Mucosa of rectum (tissue), 2 donors: ENCODE data around the gene GLT1D1.

Source experiments
- H3K27ac ChIP-seq, 2 donors: one replicate each; pipeline ENCODE4 v1.7.0; 2013; ENCODE audit warnings: inconsistent platforms in 2 of 2, low read depth in 2 of 2, low read length in 2 of 2
- H3K27me3 ChIP-seq, 2 donors: one replicate each; pipeline ENCODE4 v1.7.0; 2013; ENCODE audit warnings: low read length in 2 of 2; ENCODE audit not compliant: control insufficient read depth in 2 of 2, insufficient read depth in 2 of 2
- H3K36me3 ChIP-seq, 2 donors: one replicate each; pipeline ENCODE4 v1.7.0; 2013; ENCODE audit warnings: low read length in 2 of 2; ENCODE audit not compliant: control insufficient read depth in 2 of 2, insufficient read depth in 2 of 2
- H3K4me1 ChIP-seq, 2 donors: one replicate each; pipeline ENCODE4 v1.7.0; 2013; ENCODE audit warnings: low read length in 2 of 2, mild to moderate bottlenecking in 1 of 2; ENCODE audit not compliant: control insufficient read depth in 2 of 2, insufficient read depth in 2 of 2
- H3K4me3 ChIP-seq, 2 donors: one replicate each; pipeline ENCODE4 v1.7.0; 2013; ENCODE audit warnings: low read length in 2 of 2
- H3K9ac ChIP-seq, 2 donors: one replicate each; pipeline ENCODE4 v1.7.0; 2013; ENCODE audit warnings: low read length in 2 of 2, low read depth in 1 of 2, mild to moderate bottlenecking in 1 of 2
- H3K9me3 ChIP-seq, 2 donors: one replicate each; pipeline ENCODE4 v1.7.0; 2013; ENCODE audit warnings: low read length in 2 of 2; ENCODE audit not compliant: control insufficient read depth in 2 of 2
- donor health status: healthy.
- donor health status: Normal muscosa, but diverticular disease.

Gene GLT1D1

DNA sequence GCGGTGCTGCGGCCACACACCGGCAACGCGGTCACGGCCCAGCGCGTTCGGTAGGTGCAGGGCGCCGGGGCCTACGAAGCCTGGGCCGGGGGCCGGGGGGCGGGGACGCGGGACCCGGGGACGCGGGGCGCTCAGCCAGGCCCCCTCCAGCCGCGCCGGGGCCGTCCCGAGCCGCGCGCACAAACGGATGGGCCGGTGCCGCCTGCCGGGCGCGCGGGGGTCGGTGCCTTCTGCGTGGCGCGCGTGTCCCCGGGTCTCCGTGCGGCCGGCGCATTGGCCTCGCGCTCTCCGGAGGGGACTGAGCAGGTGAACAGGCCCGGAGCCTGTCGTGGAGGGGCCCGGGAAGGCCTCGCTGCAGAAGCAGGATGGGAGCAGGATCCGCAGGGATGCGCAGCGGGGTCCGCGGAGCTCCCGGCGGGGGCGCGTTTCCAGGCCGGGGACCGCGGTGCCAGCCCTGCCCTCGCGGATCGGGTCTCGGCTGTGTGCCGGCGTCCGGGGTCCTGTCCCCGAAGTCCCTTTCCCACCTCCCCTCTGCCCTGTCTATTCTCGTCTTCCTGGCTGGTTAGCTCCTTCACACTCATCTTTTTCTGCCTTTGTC is 421 bp downstream of the GLT1D1 start:
- no peaks in the 10 kb centered on the region for H3K9me3 ChIP-seq
- H3K4me1 ChIP-seq = no peaks in the 10 kb centered on the region
- no peak overlapping the region for H3K4me3 ChIP-seq
- H3K36me3 ChIP-seq = no peaks in the 10 kb centered on the region
- H3K27ac ChIP-seq = no peak overlapping the region
- no peak overlapping the region for H3K9ac ChIP-seq
- peaks cover 0 to 5% of the 10 kb centered on the region in 2 donors for H3K27me3 ChIP-seq

DNA sequence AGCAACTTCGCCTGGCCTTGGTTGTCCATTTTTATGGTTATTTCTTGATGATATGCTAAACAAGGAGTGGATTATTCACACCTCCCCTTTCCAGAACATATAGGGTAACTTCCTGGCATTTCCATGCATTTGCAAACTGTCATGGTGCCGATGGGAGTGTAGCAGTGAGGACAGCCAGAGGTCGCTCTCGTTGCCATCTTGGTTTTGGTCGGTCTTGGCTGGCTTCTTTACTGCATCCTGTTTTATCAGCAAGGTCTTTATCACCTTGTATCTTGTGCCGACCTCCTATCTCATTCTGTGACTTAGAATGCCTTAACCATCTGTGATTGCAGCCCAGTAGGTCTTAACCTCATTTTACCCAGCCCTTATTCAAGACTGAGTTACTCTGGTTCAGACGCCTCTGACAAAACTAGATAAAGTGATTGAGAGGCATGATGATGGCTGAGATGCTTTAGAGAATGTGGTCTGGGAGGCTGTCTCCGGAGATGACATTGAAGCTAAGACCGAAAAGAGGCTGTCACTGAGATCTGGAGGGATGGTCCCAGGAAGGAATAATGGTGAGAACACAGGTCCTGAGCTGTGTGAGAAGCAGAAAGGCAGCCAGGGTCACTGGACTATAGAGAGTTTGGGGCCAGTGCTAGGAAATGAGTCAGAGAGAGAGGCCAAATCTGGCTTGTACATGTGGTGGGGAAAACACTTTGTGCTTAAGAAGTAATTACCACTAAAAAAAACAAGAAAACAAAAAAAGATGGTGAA is 2.9 kb downstream of the GLT1D1 start:
- Histone ChIP-seq H3K27me3 (peaks cover 0 to 5% of the 10 kb centered on the region in 2 donors), H3K9me3 (no peaks in the 10 kb centered on the region), H3K27ac (no peak overlapping the region), H3K4me1 (no peaks in the 10 kb centered on the region), H3K36me3 (no peaks in the 10 kb centered on the region), H3K4me3 (no peak overlapping the region), H3K9ac (no peak overlapping the region)

DNA sequence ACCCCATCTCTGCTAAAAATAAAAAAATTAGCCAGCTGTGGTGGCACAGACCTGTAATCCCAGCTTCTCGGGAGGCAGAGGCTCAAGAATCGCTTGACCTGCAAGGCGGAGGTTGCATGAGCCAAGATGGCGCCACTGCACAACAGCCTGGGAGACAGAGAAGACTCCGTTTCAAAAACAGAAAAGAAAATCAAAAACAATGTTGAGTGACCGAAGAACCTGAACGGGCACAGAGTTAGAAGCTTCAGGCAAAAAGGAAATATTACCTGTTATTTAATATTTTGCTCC is 3.5 kb downstream of the GLT1D1 start:
- H3K9me3 ChIP-seq = no peaks in the 10 kb centered on the region
- H3K36me3 ChIP-seq = no peaks in the 10 kb centered on the region
- no peak overlapping the region for H3K27ac ChIP-seq
- H3K4me1 ChIP-seq = no peaks in the 10 kb centered on the region
- peaks cover 0 to 5% of the 10 kb centered on the region in 2 donors for H3K27me3 ChIP-seq
- no peak overlapping the region for H3K9ac ChIP-seq
- no peak overlapping the region for H3K4me3 ChIP-seq

DNA sequence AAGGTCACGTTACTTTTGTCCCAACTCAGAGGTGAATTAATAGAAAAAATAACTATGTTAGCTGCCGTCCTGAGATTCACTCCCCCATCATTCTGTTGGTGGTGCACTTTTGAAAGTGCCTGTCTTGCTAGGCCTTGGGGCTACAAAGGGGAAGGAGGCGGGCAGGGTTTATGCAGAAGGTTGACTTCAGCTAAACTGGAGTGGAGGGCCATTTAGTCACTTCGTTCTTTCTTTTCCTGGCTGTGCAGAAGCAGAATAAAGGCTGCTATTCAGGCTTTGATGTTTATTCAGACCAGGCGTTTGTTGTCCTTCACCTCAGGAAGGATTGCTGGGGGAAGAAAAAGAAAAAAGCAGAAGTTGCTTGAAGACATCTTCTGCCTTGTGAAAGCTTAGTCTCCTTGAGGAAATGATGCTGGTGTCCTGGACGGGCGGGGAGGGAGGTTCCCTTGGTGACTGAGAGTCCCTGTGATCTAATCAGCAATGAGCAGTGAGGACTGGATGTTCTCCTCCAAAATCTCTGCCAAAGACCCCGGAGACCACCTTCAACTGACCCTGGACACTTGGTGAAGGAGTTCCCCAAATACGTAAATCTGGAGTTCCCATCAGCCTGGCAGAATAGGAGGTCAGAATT is 4.0 kb downstream of the GLT1D1 start:
- Histone ChIP-seq H3K27ac (no peak overlapping the region), H3K4me1 (no peaks in the 10 kb centered on the region), H3K9ac (no peak overlapping the region), H3K4me3 (no peak overlapping the region), H3K27me3 (peaks cover 0 to 5% of the 10 kb centered on the region in 2 donors), H3K36me3 (no peaks in the 10 kb centered on the region), H3K9me3 (no peaks in the 10 kb centered on the region)

DNA sequence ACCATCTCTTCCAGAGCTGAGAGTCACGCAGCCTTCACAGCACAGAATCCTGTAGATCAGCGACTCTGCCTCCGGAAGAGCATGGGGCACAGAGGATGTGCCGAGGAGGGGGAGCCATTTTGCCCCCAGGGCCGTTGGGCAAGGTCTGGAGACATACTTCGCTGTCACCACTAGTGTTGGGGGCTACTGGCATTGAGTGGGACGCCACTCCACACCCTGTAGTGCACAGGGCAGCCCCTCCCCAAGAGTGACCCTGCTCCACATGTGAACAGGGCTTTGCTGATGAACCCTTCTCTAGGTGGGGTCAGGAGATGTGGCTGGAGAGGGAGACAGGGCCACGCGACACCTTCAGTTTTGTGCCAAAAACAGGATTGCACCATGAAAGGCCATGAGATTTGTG is 6.0 kb downstream of the GLT1D1 start:
- Histone ChIP-seq H3K27me3 (peaks cover 0 to 3% of the 10 kb centered on the region in 2 donors), H3K36me3 (no peaks in the 10 kb centered on the region), H3K27ac (no peak overlapping the region), H3K4me3 (no peak overlapping the region), H3K4me1 (no peaks in the 10 kb centered on the region), H3K9me3 (no peaks in the 10 kb centered on the region), H3K9ac (no peak overlapping the region)

DNA sequence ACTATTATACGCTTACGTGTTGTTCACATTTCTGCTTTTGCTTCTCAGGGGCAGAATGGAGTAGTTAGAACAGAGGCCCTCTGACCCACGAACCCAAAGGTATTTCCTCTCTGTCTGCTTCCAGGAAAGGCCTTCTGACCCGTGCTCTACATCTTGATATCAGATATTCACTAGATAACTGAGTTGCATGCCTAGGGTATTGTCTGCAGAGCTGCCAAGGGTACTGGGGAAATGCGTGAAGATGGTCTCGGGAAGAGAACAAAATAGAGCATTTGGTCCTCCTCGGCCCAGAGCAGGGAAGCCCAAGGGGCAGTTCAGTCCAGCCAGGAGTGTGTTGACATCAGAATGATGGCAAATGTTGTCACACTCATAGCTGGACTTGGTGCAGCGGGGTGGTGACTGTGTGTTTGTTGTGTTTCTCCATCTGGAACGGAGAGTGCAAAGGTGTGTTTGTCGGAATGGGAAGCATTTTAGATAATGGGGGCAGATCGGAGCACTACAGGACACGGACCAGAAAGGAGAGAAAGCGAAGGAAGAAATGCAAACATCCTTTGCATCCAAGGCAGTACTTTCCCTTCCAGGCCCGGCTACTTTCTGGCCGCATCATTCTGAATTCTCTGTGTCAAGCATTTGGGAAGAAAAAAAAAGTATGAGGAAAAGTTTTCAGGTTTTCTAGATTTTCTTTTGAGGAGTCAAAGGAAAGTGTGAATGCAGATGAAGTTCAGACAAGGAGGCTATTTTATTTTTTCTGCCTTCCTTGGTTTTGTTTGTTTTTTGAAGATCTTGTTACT is 8.1 kb downstream of the GLT1D1 start:
- Histone ChIP-seq H3K36me3 (no peaks in the 10 kb centered on the region), H3K4me3 (no peak overlapping the region), H3K27ac (no peak overlapping the region), H3K27me3 (peaks cover 0 to under 1% of the 10 kb centered on the region in 2 donors), H3K4me1 (no peaks in the 10 kb centered on the region), H3K9ac (no peak overlapping the region), H3K9me3 (no peaks in the 10 kb centered on the region)

DNA sequence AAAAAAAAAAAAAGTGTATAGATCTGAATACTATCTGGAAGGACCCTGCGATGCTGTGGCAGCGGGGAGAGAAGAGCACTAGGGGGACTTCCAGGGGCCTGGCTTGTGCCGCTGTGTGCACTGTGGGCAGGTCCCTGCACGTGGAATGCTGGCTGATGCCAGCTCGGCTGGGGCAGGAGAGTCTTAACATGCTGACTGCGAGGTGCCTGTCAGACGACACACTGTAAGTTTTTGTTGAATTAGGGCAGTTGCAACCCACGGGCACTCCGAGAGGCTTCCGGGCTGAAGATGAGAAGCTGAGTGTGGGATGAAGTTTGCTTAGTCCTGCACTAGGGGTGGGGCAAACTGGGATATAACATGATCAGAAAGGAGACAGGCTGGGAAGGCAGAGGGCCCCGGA is 10.7 kb downstream of the GLT1D1 start:
- Histone ChIP-seq H3K36me3 (no peaks in the 10 kb centered on the region), H3K27me3 (no peaks in the 10 kb centered on the region), H3K9me3 (no peaks in the 10 kb centered on the region), H3K9ac (no peak overlapping the region), H3K4me1 (no peaks in the 10 kb centered on the region), H3K4me3 (no peak overlapping the region), H3K27ac (no peak overlapping the region)

DNA sequence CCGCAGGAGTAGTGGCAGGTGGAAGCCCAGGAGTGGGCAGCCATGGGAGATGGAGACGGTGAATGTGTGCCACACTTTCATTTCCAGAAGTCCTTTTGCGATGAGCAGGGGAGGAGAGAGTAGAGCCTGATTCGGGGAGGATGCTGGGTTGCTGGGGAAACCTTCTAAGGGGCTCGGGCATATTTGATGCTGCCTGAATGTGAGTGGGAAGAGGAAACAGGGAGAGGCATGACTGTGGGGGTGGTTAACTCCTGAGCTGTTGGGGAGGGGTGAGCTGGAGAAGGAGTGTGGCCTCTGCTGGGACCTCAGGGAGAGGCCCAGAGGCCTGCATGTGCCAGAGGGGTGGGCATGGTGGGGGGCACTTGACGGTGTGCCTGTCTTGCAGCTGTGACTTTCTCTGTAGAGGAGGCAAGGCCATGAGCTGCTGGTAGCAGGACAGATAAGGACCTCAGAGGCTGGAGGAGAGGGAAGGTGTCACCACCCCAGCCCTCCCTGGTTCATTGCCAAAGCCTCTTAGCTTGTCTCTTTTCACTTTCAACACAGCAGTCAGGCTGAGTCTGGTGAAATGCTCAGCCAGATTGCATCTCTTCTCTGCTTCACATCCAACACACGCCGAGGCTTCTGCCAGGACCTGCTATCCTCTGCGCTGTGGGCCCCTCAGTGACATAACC is 11.4 kb downstream of the GLT1D1 start:
- no peaks in the 10 kb centered on the region for H3K4me1 ChIP-seq
- H3K27me3 ChIP-seq = no peaks in the 10 kb centered on the region
- no peaks in the 10 kb centered on the region for H3K36me3 ChIP-seq
- no peak overlapping the region for H3K4me3 ChIP-seq
- no peaks in the 10 kb centered on the region for H3K9me3 ChIP-seq
- no peak overlapping the region for H3K27ac ChIP-seq
- no peak overlapping the region for H3K9ac ChIP-seq

DNA sequence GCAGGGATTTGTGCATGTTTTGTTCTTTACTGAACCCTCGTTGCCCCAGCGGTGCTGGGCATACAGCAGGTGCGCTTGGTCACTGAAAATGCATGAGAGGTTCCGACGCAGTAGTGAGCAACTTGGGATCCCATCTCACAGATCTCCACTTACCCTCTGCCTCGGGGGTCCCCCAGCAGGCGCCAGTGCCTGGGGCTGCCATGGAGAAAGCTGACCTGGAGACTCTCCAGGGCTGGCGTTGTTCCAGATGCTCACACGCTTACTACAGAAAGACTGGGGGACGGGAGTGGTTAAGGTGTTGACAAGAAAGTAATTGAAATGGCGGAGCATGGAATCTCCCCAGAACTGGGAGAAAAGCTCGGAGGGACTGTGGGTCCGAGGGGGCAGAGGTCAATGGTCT is 14.2 kb downstream of the GLT1D1 start:
- no peak overlapping the region for H3K4me3 ChIP-seq
- no peak overlapping the region for H3K9ac ChIP-seq
- H3K4me1 ChIP-seq = no peaks in the 10 kb centered on the region
- no peaks in the 10 kb centered on the region for H3K27me3 ChIP-seq
- no peaks in the 10 kb centered on the region for H3K9me3 ChIP-seq
- no peak overlapping the region for H3K27ac ChIP-seq
- H3K36me3 ChIP-seq = no peaks in the 10 kb centered on the region

DNA sequence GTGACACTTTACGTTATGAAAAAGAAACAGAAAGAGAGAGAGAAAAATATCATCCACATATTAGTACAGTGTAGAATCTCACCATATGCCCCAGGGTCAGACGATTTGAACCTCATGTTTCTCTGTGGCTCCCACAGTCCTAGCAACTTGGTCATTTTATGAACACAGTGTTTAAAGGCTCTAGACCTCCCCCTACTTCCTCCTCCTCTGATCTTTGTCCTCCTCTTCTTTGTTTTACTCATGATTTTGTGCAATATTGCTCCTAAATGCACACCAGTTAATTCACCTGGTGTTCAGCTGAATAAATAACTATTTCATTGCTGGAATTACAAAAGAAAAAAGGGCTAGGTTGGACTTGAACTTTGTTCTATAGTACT is 18.2 kb downstream of the GLT1D1 start:
- H3K9me3 ChIP-seq = no peaks in the 10 kb centered on the region
- H3K27ac ChIP-seq = no peak overlapping the region
- no peaks in the 10 kb centered on the region for H3K27me3 ChIP-seq
- no peak overlapping the region for H3K4me3 ChIP-seq
- H3K4me1 ChIP-seq = no peaks in the 10 kb centered on the region
- H3K36me3 ChIP-seq = no peaks in the 10 kb centered on the region
- H3K9ac ChIP-seq = no peak overlapping the region
